Measurements from ENCODE around the gene HIRA. TPM values are rescaled to one million over a fixed set of nuclear protein-coding genes. Genes with fewer than 3 reads are reported as not detected.
A peak's percentile ranks its signal among the peaks of the same experiment; 100 is the strongest.

HIRA gene
- total and polyA plus RNA-seq, 9 of the 15 experiments (the other 6 are each of a cell fraction or from before 2014, with no cell fraction given): 0.96 to 132 (median 58.4) TPM

GRCh38 chr22:19447330-19448075, 16.0 kb upstream of the HIRA start, which contains the start of gene C22orf39 (continued):
- TF ChIP-seq SRSF3 (IDR thresholded peaks at IDR 0.05; ENCODE audit: insufficient read depth, low read length) (0 out of 2 replicates have a peak, but pooled peaks have one; percentile 72), ZBTB40 (IDR thresholded peaks at IDR 0.05) (no peak; the same call in 1 of the 2 replicates), ZBTB40 (CRISPR knock-in tag; IDR thresholded peaks at IDR 0.05) (peak; percentile 77; the same call in 1 of the 2 replicates), RHOXF2B (CRISPR knock-in tag; conservative IDR thresholded peaks at IDR 0.05) (no peak; the same call in none of the 2 replicates), SIN3B (IDR thresholded peaks at IDR 0.05; ENCODE audit: low read depth) (no peak), MAFF (IDR thresholded peaks at IDR 0.05; ENCODE audit: low read length) (no peak), HCFC1 (IDR thresholded peaks at IDR 0.05; ENCODE audit: low read depth, low read length) (peak; percentile 58; the same call in 1 of the 2 replicates), STAT5A (IDR thresholded peaks at IDR 0.05; ENCODE audit: borderline replicate concordance, low read length) (peak; percentile 22; the same call in 1 of the 2 replicates), ZNF134 (CRISPR knock-in tag; conservative IDR thresholded peaks at IDR 0.05) (0 out of 2 replicates have a peak, but pooled peaks have one; percentile 6), TRIM28 (IDR thresholded peaks at IDR 0.05) (no peak; the same call in 1 of the 2 replicates), CXXC5 (CRISPR knock-in tag; IDR thresholded peaks at IDR 0.05) (peak; percentile 98), RBBP5 (IDR thresholded peaks at IDR 0.05; ENCODE audit: borderline replicate concordance, insufficient read depth, low read length, poor library complexity, severe bottlenecking) (peak; percentile 100), ZZZ3 (IDR thresholded peaks at IDR 0.05) (no peak), BHLHE40 (IDR thresholded peaks at IDR 0.05; ENCODE audit: low read length) (peak; percentile 31), ZNF57 (CRISPR knock-in tag; IDR thresholded peaks at IDR 0.05) (0 out of 2 replicates have a peak, but pooled peaks have one; percentile 73), SNRNP70 (optimal IDR thresholded peaks at IDR 0.05; ENCODE audit: low read depth, low read length) (no peak), NFIX (CRISPR knock-in tag; IDR thresholded peaks at IDR 0.05; ENCODE audit: low read depth) (no peak), KDM2B (CRISPR knock-in tag; IDR thresholded peaks at IDR 0.05) (peak; percentile 85), RAD51 (IDR thresholded peaks at IDR 0.05; ENCODE audit: borderline replicate concordance, low read depth) (peak; percentile 85), FOXJ3 (CRISPR knock-in tag; IDR thresholded peaks at IDR 0.05) (no peak)
